ENCODE data around the gene ATP8B3. TPM values are rescaled to one million over a fixed set of nuclear protein-coding genes. Genes with fewer than 3 reads are reported as not detected.

The ATP8B3 gene
- total and polyA plus RNA-seq, 10 of the 15 experiments (the other 5 are each of a cell fraction or from before 2014, with no cell fraction given), result 0.13 to 1.7 (median 0.52) TPM

- in situ Hi-C loops (cut with MboI), result no loop called here
- FAIRE-seq, result no peak
- POLR2A ChIA-PET, result no interaction called here
- DNase-seq (ENCODE audit: low read depth, low spot score), result no peak
- Histone ChIP-seq H4K20me1 (ENCODE audit: control insufficient read depth, insufficient read depth) (no peaks in the 10 kb centered on the region), H2AFZ (ENCODE audit: control insufficient read depth, low read depth, low read length) (no peak overlapping the region), H3K36me3 (ENCODE audit: control insufficient read depth in 2 of 2, insufficient read depth in 2 of 2, low read length in 1 of 2) (no peaks in the 10 kb centered on the region), H3K9ac (ENCODE audit: control insufficient read depth, insufficient read depth, low read length) (no peak overlapping the region), H3K79me2 (ENCODE audit: control insufficient read depth, insufficient read depth, low read length) (no peaks in the 10 kb centered on the region), H3K4me2 (ENCODE audit: control insufficient read depth, insufficient read depth) (no peak overlapping the region), H3K27me3 (replicated peaks in 1 of 2; ENCODE audit: control insufficient read depth in 2 of 2, insufficient read depth in 2 of 2, low read length in 1 of 2) (peaks cover 6 to 10% of the 10 kb centered on the region in 2 experiments), H3K4me3 (no peak overlapping the region), H3K4me1 (ENCODE audit: control insufficient read depth, insufficient read depth, low read length) (no peaks in the 10 kb centered on the region), H3K27ac (ENCODE audit: control insufficient read depth, insufficient read depth) (no peak overlapping the region), H3K9me3 (replicated peaks; ENCODE audit: control insufficient read depth, insufficient read depth, low read length) (peaks cover 4% of the 10 kb centered on the region; the same call in 2 of the 3 replicates)
- RAD21 ChIA-PET (ENCODE audit: unreplicated experiment), result no interaction called here
- BruUV-seq (replicated peaks), result no TSS peak
- CTCF ChIA-PET, result no interaction called here
- WGBS (ENCODE audit: insufficient coverage, insufficient replicate concordance, low lambda C conversion rate, missing lambda C conversion rate), result 15% methylated on average over 47 of the region's 50 CpGs
- no peak for ATAC-seq
- intact Hi-C loops (cut with micrococcal nuclease; ENCODE audit: unreplicated experiment), result no loop called here
- SMC1A ChIA-PET (ENCODE audit: uncharacterized antibody, unreplicated experiment), result no interaction called here
- TF ChIP-seq TBL1XR1 (IDR thresholded peaks at IDR 0.05; ENCODE audit: low read depth, low read length), result no peak
- TF ChIP-seq KDM1A (IDR thresholded peaks at IDR 0.05; ENCODE audit: borderline replicate concordance), result no peak
- no peak for TF ChIP-seq CHD2 (IDR thresholded peaks at IDR 0.05; ENCODE audit: borderline replicate concordance, low read depth, low read length)
- TF ChIP-seq BCL11A (IDR thresholded peaks at IDR 0.05; ENCODE audit: low read depth, low read length), result no peak
- TF ChIP-seq MAX (IDR thresholded peaks at IDR 0.05; ENCODE audit: low read depth, low read length), result no peak
- no peak for TF ChIP-seq RB1 (IDR thresholded peaks at IDR 0.05; ENCODE audit: borderline replicate concordance)
- TF ChIP-seq CTCF (IDR thresholded peaks at IDR 0.05 in 2 of 3, conservative IDR thresholded peaks at IDR 0.05 in 1 of 3; ENCODE audit: control insufficient read depth in 2 of 3, extremely low read depth in 1 of 3, insufficient read depth in 1 of 3, low read depth in 3 of 3, low read length in 3 of 3), result no peak
- TF ChIP-seq SREBF1 (IDR thresholded peaks at IDR 0.05; ENCODE audit: low read length), result no peak
- no peak for TF ChIP-seq HDAC2 (IDR thresholded peaks at IDR 0.05)
- TF ChIP-seq, protein P1, sequence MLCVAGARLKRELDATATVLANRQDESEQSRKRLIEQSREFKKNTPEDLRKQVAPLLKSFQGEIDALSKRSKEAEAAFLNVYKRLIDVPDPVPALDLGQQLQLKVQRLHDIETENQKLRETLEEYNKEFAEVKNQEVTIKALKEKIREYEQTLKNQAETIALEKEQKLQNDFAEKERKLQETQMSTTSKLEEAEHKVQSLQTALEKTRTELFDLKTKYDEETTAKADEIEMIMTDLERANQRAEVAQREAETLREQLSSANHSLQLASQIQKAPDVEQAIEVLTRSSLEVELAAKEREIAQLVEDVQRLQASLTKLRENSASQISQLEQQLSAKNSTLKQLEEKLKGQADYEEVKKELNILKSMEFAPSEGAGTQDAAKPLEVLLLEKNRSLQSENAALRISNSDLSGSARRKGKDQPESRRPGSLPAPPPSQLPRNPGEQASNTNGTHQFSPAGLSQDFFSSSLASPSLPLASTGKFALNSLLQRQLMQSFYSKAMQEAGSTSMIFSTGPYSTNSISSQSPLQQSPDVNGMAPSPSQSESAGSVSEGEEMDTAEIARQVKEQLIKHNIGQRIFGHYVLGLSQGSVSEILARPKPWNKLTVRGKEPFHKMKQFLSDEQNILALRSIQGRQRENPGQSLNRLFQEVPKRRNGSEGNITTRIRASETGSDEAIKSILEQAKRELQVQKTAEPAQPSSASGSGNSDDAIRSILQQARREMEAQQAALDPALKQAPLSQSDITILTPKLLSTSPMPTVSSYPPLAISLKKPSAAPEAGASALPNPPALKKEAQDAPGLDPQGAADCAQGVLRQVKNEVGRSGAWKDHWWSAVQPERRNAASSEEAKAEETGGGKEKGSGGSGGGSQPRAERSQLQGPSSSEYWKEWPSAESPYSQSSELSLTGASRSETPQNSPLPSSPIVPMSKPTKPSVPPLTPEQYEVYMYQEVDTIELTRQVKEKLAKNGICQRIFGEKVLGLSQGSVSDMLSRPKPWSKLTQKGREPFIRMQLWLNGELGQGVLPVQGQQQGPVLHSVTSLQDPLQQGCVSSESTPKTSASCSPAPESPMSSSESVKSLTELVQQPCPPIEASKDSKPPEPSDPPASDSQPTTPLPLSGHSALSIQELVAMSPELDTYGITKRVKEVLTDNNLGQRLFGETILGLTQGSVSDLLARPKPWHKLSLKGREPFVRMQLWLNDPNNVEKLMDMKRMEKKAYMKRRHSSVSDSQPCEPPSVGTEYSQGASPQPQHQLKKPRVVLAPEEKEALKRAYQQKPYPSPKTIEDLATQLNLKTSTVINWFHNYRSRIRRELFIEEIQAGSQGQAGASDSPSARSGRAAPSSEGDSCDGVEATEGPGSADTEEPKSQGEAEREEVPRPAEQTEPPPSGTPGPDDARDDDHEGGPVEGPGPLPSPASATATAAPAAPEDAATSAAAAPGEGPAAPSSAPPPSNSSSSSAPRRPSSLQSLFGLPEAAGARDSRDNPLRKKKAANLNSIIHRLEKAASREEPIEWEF (IDR thresholded peaks at IDR 0.05; ENCODE audit: insufficient replicate concordance, low read depth, low read length), result no peak
- no peak for TF ChIP-seq JUND (IDR thresholded peaks at IDR 0.05; ENCODE audit: low read depth, low read length)
- TF ChIP-seq ZNF217 (IDR thresholded peaks at IDR 0.05), result no peak
- no peak for TF ChIP-seq E2F4 (IDR thresholded peaks at IDR 0.05; ENCODE audit: low read depth, low read length)
- no peak for TF ChIP-seq IRF4 (IDR thresholded peaks at IDR 0.05; ENCODE audit: low read depth, low read length)
- TF ChIP-seq POLR2AphosphoS2 (IDR thresholded peaks at IDR 0.05; ENCODE audit: low read depth, low read length), result no peak
These were observed 36.0 kb downstream of the ATP8B3 start for GRCh38 chr19:1775951-1776605.

Measured in GM12878 (cell line).